ENCODE results near the gene USB1. TPM values are rescaled to one million over a fixed set of nuclear protein-coding genes. Genes with fewer than 3 reads are reported as not detected.

The USB1 gene
- total RNA-seq, 1 experiment from 2014 or later = 106 TPM

GRCh38 chr16:57959804-57960203 is 41.4 kb upstream of the USB1 start:
- POLR2A ChIA-PET (ENCODE audit: low non-redundant PET) = no interaction called here
- intact Hi-C loops (cut with micrococcal nuclease; ENCODE audit: unreplicated experiment) = no loop called here
- no TSS peak for BruUV-seq (replicated peaks)

GRCh38 chr16:57960310-57960709 is 40.9 kb upstream of the USB1 start:
- no peaks in the 10 kb centered on the region for H3K4me1 ChIP-seq (ENCODE audit: insufficient read depth, low read length, poor library complexity, severe bottlenecking)
- POLR2A ChIA-PET (ENCODE audit: low non-redundant PET) = no interaction called here
- CTCF ChIA-PET = interaction anchor here (0.5 kb wide), 1 partner anchor 444 kb away, joined by 7 read pairs; no protein-coding TSS in a partner anchor
- intact Hi-C loops (cut with micrococcal nuclease; ENCODE audit: unreplicated experiment) = no loop called here
- TF ChIP-seq CTCF (conservative IDR thresholded peaks at IDR 0.05; ENCODE audit: low read depth, low read length) (no peak), EZH2 (IDR thresholded peaks at IDR 0.05; ENCODE audit: borderline replicate concordance, low read depth, low read length, poor library complexity, severe bottlenecking) (no peak)
- H3K27ac ChIP-seq (ENCODE audit: low read depth, low read length, poor library complexity, severe bottlenecking) = no peak overlapping the region
- H3K27me3 ChIP-seq (replicated peaks; ENCODE audit: insufficient read depth, low read depth, low read length, poor library complexity) = no peaks in the 10 kb centered on the region
- no peaks in the 10 kb centered on the region for H3K9me3 ChIP-seq (ENCODE audit: low read depth, low read length, poor library complexity, severe bottlenecking)
- no peaks in the 10 kb centered on the region for H3K36me3 ChIP-seq (ENCODE audit: insufficient read depth, low read length, poor library complexity, severe bottlenecking)
- DNase-seq (ENCODE audit: low spot score) = no peak
- BruUV-seq (replicated peaks) = no TSS peak
- H3K4me3 ChIP-seq (ENCODE audit: low read depth, low read length, poor library complexity, severe bottlenecking) = no peak overlapping the region

More at GRCh38 chr16:57959804-57960203, 41.4 kb upstream of the USB1 start:
- H3K27ac ChIP-seq (ENCODE audit: low read depth, low read length, poor library complexity, severe bottlenecking) = no peak overlapping the region
- no peak for DNase-seq (ENCODE audit: low spot score)
- H3K4me3 ChIP-seq (ENCODE audit: low read depth, low read length, poor library complexity, severe bottlenecking) = no peak overlapping the region
- no peaks in the 10 kb centered on the region for H3K27me3 ChIP-seq (replicated peaks; ENCODE audit: insufficient read depth, low read depth, low read length, poor library complexity)
- H3K9me3 ChIP-seq (ENCODE audit: low read depth, low read length, poor library complexity, severe bottlenecking) = no peaks in the 10 kb centered on the region
- no peak for TF ChIP-seq EZH2 (IDR thresholded peaks at IDR 0.05; ENCODE audit: borderline replicate concordance, low read depth, low read length, poor library complexity, severe bottlenecking)
- no peak for TF ChIP-seq CTCF (conservative IDR thresholded peaks at IDR 0.05; ENCODE audit: low read depth, low read length)
- H3K4me1 ChIP-seq (ENCODE audit: insufficient read depth, low read length, poor library complexity, severe bottlenecking) = no peaks in the 10 kb centered on the region
- CTCF ChIA-PET = interaction anchor here (0.5 kb wide), 1 partner anchor 444 kb away, joined by 7 read pairs; no protein-coding TSS in a partner anchor
- no peaks in the 10 kb centered on the region for H3K36me3 ChIP-seq (ENCODE audit: insufficient read depth, low read length, poor library complexity, severe bottlenecking)

GRCh38 chr16:57960826-57961472 is 40.3 kb upstream of the USB1 start:
- BruUV-seq (replicated peaks) = no TSS peak
- H3K4me1 ChIP-seq (ENCODE audit: insufficient read depth, low read length, poor library complexity, severe bottlenecking) = no peaks in the 10 kb centered on the region
- H3K9me3 ChIP-seq (ENCODE audit: low read depth, low read length, poor library complexity, severe bottlenecking) = no peaks in the 10 kb centered on the region
- ChIA-PET CTCF (no interaction called here), POLR2A (ENCODE audit: low non-redundant PET) (no interaction called here)
- TF ChIP-seq CTCF (conservative IDR thresholded peaks at IDR 0.05; ENCODE audit: low read depth, low read length) (no peak), EZH2 (IDR thresholded peaks at IDR 0.05; ENCODE audit: borderline replicate concordance, low read depth, low read length, poor library complexity, severe bottlenecking) (no peak)
- DNase-seq (ENCODE audit: low spot score) = no peak
- no peaks in the 10 kb centered on the region for H3K27me3 ChIP-seq (replicated peaks; ENCODE audit: insufficient read depth, low read depth, low read length, poor library complexity)
- intact Hi-C loops (cut with micrococcal nuclease; ENCODE audit: unreplicated experiment) = no loop called here
- H3K36me3 ChIP-seq (ENCODE audit: insufficient read depth, low read length, poor library complexity, severe bottlenecking) = no peaks in the 10 kb centered on the region
- H3K27ac ChIP-seq (ENCODE audit: low read depth, low read length, poor library complexity, severe bottlenecking) = no peak overlapping the region
- no peak overlapping the region for H3K4me3 ChIP-seq (ENCODE audit: low read depth, low read length, poor library complexity, severe bottlenecking)
